ENCODE measurements around the gene CNNM4. TPM values are rescaled to one million over a fixed set of nuclear protein-coding genes. Genes with fewer than 3 reads are reported as not detected.

Gene CNNM4
- polyA plus RNA-seq, 1 experiment, result 4.7 TPM

- no peak for DNase-seq (ENCODE audit: low read depth, low spot score)
- Histone ChIP-seq H3K4me3 (ENCODE audit: low read depth, low read length) (no peak overlapping the region), H3K9me3 (ENCODE audit: control insufficient read depth, insufficient read depth, low read length) (no peaks in the 10 kb centered on the region), H3K27me3 (ENCODE audit: control insufficient read depth, insufficient read depth, low read length) (no peaks in the 10 kb centered on the region), H3K27ac (ENCODE audit: low read depth, low read length) (no peak overlapping the region)
- ChIA-PET POLR2A (no interaction called here), CTCF (interaction anchor here (1.2 kb wide), 1 partner anchor 181 kb away, joined by 3 read pairs; no protein-coding TSS in a partner anchor)
- TF ChIP-seq, protein P1, sequence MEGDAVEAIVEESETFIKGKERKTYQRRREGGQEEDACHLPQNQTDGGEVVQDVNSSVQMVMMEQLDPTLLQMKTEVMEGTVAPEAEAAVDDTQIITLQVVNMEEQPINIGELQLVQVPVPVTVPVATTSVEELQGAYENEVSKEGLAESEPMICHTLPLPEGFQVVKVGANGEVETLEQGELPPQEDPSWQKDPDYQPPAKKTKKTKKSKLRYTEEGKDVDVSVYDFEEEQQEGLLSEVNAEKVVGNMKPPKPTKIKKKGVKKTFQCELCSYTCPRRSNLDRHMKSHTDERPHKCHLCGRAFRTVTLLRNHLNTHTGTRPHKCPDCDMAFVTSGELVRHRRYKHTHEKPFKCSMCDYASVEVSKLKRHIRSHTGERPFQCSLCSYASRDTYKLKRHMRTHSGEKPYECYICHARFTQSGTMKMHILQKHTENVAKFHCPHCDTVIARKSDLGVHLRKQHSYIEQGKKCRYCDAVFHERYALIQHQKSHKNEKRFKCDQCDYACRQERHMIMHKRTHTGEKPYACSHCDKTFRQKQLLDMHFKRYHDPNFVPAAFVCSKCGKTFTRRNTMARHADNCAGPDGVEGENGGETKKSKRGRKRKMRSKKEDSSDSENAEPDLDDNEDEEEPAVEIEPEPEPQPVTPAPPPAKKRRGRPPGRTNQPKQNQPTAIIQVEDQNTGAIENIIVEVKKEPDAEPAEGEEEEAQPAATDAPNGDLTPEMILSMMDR (IDR thresholded peaks at IDR 0.05; ENCODE audit: low read depth, low read length), result no peak
Observed at GRCh38 chr2:96734880-96735583, 25.7 kb upstream of the CNNM4 start.

- Histone ChIP-seq H3K27me3 (ENCODE audit: control insufficient read depth, insufficient read depth, low read length) (no peaks in the 10 kb centered on the region), H3K9me3 (ENCODE audit: control insufficient read depth, insufficient read depth, low read length) (no peaks in the 10 kb centered on the region), H3K4me3 (ENCODE audit: low read depth, low read length) (no peak overlapping the region), H3K27ac (ENCODE audit: low read depth, low read length) (no peak overlapping the region)
- ChIA-PET CTCF (no interaction called here), POLR2A (no interaction called here)
- no peak for DNase-seq (ENCODE audit: low read depth, low spot score)
- TF ChIP-seq, protein P1 (IDR thresholded peaks at IDR 0.05; ENCODE audit: low read depth, low read length), result no peak
Observed at GRCh38 chr2:96737251-96737650, 23.5 kb upstream of the CNNM4 start.

DNA sequence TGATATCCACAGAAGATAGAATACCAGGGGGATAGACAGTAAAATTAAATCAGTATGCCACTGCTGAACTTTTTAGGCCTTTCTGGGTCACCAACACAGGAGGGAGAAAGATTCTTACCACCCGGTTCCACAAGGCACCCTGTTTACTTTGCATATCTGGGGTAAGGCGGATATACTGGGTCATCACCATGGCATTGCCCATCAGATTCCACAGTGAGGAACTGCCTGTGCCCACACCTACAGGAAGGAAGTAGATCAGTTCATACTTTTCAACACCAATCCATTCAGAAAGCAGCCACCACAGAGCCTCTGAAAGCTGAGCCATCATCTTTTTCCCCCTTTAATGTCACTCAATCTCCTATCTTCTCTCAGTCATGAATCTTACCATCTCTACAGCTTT, 22.9 kb upstream of the CNNM4 start:
- POLR2A ChIA-PET, result no interaction called here
- DNase-seq (ENCODE audit: low read depth, low spot score), result no peak

GRCh38 chr2:96739076-96739632, 21.5 kb upstream of the CNNM4 start:
- ChIA-PET POLR2A (no interaction called here), CTCF (interaction anchor here (0.6 to 1.3 kb wide), 2 partner anchors 22 to 220 kb away, joined by 3 read pairs; no protein-coding TSS in a partner anchor)
- no peak overlapping the region for H3K27ac ChIP-seq (ENCODE audit: low read depth, low read length)
- TF ChIP-seq, protein P1 (IDR thresholded peaks at IDR 0.05; ENCODE audit: low read depth, low read length), result no peak
- DNase-seq (ENCODE audit: low read depth, low spot score), result no peak
- no peaks in the 10 kb centered on the region for H3K9me3 ChIP-seq (ENCODE audit: control insufficient read depth, insufficient read depth, low read length)
- H3K27me3 ChIP-seq (ENCODE audit: control insufficient read depth, insufficient read depth, low read length), result no peaks in the 10 kb centered on the region
- H3K4me3 ChIP-seq (ENCODE audit: low read depth, low read length), result peak overlapping the region; percentile 90

More for the DNA sequence above, 22.9 kb upstream of the CNNM4 start:
- Histone ChIP-seq H3K4me3 (ENCODE audit: low read depth, low read length) (no peak overlapping the region), H3K27ac (ENCODE audit: low read depth, low read length) (no peak overlapping the region), H3K9me3 (ENCODE audit: control insufficient read depth, insufficient read depth, low read length) (no peaks in the 10 kb centered on the region), H3K27me3 (ENCODE audit: control insufficient read depth, insufficient read depth, low read length) (no peaks in the 10 kb centered on the region)
- CTCF ChIA-PET, result no interaction called here
- TF ChIP-seq, protein P1 (IDR thresholded peaks at IDR 0.05; ENCODE audit: low read depth, low read length), result no peak
